H7 (cell line): Measurements from ENCODE around the gene SPRYD3. TPM values are rescaled to one million over a fixed set of nuclear protein-coding genes. Genes with fewer than 3 reads are reported as not detected.
A peak's percentile ranks its signal among the peaks of the same experiment; 100 is the strongest.
"Not testable (repeated sequence)": the region's sequence is repeated elsewhere in the genome, so short reads cannot be mapped to it uniquely, and the experiment has no call there.

Experiments used
- DNase-seq: peaks from one replicate; pipeline ENCODE4 v3.0.0; 2012
- H3K27me3 ChIP-seq: 2 replicates; pipeline ENCODE4 v1.6.0; 2011; ENCODE audit warnings: mild to moderate bottlenecking, low read length; ENCODE audit not compliant: control insufficient read depth, insufficient read depth
- H3K36me3 ChIP-seq: replicated peaks from 2 replicates; pipeline ENCODE4 v1.5.1; 2011; ENCODE audit warnings: low read length; ENCODE audit not compliant: control insufficient read depth, insufficient read depth
- H3K4me3 ChIP-seq: 2 replicates; pipeline ENCODE4 v1.5.1; 2011; ENCODE audit warnings: low read depth, mild to moderate bottlenecking, control low read depth, low read length, moderate library complexity; ENCODE audit not compliant: insufficient read depth
- total RNA-seq: library from RNA; depleted of rRNA; stranded (reverse); fragments of >200 nt; shearing (Covaris generic); gene quantifications from 2 replicates; pipeline ENCODE4 v1.2.3, GENCODE V29; 2014

Gene SPRYD3
- total RNA-seq, 1 experiment from 2014 or later, result 8.7 TPM

DNA sequence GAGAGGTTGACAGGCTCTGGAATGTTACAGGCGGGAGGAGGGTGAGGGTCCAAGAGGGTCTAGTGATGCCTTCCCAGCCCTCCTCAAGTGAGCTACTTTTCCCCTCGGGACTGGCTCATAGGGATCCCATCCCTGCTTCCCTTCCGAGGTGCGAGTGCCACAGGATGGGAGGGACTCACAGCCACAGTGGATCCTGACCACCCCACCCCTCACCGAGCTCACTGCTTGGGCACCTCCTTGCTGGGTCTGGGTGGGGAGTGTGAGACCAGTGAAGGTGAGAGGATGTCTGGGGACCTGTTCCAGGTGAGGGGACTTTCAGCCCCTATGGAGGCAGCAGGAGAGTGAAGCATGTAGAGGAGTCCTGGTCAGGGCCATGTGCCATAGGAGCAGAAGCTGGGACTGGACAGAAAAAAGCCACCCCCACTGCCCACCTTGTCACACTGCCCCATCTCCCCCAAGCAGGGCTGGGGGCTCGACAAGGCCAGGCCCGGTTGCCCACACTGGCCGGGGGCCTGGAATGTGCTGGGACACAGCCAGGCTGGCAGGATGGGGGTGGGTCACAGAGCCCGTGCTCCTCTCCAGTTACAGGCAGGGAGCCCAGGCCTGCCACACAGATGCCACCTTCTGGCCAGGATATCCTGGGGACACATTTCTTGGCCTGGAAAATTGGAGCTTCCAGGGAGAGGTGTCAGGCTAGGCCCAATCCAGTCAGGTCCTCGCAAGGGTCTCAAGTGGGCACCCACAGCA lies 31.0 kb downstream of the SPRYD3 start:
- DNase-seq, result peak; percentile 59
- peak overlapping the region; percentile 46; the same call in 1 of the 2 replicates for H3K4me3 ChIP-seq
- peaks cover 4% of the 10 kb centered on the region; the same call in 1 of the 2 replicates for H3K36me3 ChIP-seq
- H3K27me3 ChIP-seq, result peaks cover 7% of the 10 kb centered on the region

DNA sequence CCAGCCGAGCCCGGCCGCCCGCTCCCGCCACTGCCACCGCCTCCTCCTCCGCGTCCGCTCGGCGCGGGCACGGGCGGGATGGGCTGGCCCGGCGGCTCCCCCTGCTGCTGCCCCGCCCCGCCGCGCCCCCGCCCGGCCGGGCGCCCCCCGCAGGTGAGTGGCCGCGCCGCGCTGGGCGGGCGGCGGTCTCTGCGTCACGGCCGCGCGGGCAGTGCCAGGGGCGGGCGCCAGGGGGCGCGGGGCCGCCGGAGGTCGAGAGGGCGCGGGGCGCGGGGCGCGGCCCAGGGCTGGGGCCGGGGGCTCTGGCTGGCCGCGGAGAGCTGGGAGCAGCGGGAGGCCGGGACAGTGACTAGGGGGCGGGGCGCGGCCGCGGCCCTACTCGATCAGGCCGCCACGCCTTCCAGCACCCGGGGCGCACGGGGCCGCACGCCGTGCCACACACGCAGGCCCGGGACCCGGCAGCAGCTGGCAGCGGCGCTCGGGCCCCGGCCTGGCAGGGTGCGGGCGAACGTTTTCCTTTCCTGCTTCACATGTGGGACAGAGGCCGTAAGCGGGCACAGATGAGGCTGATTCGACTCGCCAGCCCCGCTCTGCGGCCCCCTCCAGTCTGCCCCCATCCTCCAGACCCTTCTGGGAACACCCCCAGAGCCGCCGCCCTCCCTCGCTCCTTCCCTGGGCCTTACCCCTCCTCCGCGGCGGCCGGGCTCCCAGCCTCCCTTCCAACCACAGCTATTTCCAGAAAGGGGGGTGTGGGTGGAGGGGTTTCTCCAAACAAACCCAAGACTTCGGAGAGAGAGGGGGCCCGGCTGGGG lies 31.8 kb downstream of the SPRYD3 start:
- DNase-seq, result peak; percentile 98
- Histone ChIP-seq H3K4me3 (peak overlapping the region; percentile 84), H3K27me3 (peaks cover 7% of the 10 kb centered on the region), H3K36me3 (peaks cover 4% of the 10 kb centered on the region; the same call in 1 of the 2 replicates)

DNA sequence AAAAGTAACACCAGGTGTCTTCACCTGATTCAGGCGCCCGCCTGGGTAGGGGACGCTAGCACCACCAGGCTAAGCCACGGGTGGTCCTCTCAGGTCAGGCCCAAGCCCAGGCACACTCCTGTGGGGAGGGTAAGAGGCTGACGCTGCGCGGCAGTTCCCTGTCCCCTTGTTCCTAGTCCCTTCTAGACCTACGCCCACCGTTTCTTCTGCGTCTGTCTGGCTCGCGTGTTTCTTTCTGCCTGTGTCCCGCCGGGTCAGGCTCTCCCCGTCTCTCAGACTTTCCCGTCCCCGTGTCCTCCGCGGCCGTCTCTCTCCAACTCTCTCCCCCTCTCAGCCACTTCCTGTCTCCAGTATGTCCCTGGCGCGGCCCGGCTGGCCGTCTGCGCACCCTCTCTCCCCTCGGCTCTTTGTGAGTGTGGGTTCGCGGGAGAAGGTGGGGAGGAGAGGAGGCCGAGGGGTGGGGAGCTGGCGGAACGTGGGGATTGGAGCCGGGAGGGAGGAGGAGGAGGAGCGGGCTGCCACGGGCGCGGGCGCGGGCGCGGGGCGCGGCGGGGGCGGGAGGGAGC lies 32.5 kb downstream of the SPRYD3 start:
- H3K4me3 ChIP-seq, result peak overlapping the region; percentile 84
- peaks cover 3% of the 10 kb centered on the region; the same call in 1 of the 2 replicates for H3K36me3 ChIP-seq
- peaks cover 7% of the 10 kb centered on the region for H3K27me3 ChIP-seq
- peak; percentile 73 for DNase-seq

DNA sequence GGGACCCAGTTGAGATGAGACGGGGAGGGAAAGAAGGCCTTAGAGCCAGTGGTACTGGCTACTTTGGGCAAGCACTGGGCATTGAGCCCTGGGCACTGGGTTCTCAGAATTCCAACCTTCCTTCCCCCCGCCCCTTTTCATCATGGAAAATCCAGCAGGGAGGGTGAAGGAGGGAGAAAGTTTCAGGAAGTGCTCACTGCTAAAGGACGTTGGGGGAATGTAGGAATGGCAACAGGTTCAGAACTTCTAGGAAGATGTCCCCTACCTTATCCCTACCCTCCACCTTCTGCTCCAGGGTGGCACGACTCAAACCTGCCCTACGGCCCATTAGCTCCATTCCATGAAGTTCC lies 33.5 kb downstream of the SPRYD3 start:
- Histone ChIP-seq H3K4me3 (no peak overlapping the region), H3K36me3 (no peaks in the 10 kb centered on the region; the same call in 1 of the 2 replicates), H3K27me3 (peaks cover 7% of the 10 kb centered on the region)
- DNase-seq, result peak; percentile 36

DNA sequence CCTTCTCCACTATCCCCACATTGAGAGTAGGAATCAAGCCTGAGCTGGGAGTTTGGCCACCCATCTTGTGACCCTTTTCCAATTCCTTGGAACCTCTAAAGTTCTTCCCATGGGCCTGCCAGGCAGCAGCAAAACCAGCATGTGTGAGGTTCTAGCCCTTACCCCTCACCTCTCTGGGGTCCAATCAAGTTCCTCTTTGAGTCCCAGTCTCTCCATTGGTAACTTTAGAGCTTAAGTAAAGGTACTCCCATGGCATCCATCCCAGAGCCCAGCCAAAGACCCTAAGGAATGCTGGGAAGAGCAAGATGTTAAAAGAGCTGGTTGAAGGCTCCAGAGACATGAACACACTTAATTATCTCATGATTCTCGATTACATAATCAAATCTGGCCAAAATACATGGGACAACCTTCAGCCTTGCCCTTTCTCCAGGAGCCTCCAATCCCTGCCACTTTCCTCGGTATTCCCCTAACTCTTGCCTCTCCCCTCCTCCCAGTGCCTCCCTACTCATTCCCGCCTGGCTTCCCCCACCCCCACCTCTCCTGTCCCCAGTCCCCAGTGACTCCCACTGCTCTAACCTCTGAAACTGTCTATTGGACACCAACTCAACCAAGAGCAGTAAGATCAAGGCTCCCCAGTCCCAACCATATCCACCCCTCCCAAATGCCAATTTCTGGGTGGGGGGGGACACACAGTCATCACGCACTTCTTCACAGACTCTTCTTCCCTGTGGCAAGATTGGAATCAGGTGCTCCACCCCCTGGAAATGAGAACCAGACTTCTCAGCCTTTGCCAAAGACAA lies 34.1 kb downstream of the SPRYD3 start:
- H3K4me3 ChIP-seq, result no peak overlapping the region
- peak; percentile 57 for DNase-seq
- peaks cover 7% of the 10 kb centered on the region for H3K27me3 ChIP-seq
- H3K36me3 ChIP-seq, result no peaks in the 10 kb centered on the region; the same call in 1 of the 2 replicates

DNA sequence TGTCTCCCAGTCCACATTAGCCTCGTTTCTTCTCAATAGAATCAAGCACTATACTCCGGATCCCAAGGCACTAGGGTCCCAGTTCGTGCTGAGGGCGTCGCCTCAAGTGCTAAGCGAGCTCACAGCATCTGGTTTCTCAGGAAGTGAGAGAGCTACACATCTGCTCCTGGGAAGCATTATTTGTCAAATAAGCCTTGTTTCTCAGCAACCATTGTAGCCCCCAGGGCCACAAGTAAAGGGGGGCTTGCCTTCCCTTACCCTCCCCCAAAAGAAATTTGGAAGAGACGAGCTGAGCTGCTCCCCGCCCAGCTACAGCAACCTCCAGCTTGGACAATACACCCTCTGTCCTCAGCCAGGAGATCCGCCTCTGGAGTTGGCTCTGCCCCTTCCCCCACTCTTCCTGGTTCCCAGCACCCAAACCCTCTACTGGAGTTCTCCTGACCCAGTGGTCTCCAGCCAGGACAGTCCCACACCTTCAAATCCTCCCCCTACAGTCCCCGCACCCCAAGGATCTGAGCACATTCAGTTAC lies 35.1 kb downstream of the SPRYD3 start:
- peak; percentile 38 for DNase-seq
- Histone ChIP-seq H3K4me3 (no peak overlapping the region), H3K36me3 (peaks cover 6% of the 10 kb centered on the region), H3K27me3 (peaks cover 7% of the 10 kb centered on the region)

DNA sequence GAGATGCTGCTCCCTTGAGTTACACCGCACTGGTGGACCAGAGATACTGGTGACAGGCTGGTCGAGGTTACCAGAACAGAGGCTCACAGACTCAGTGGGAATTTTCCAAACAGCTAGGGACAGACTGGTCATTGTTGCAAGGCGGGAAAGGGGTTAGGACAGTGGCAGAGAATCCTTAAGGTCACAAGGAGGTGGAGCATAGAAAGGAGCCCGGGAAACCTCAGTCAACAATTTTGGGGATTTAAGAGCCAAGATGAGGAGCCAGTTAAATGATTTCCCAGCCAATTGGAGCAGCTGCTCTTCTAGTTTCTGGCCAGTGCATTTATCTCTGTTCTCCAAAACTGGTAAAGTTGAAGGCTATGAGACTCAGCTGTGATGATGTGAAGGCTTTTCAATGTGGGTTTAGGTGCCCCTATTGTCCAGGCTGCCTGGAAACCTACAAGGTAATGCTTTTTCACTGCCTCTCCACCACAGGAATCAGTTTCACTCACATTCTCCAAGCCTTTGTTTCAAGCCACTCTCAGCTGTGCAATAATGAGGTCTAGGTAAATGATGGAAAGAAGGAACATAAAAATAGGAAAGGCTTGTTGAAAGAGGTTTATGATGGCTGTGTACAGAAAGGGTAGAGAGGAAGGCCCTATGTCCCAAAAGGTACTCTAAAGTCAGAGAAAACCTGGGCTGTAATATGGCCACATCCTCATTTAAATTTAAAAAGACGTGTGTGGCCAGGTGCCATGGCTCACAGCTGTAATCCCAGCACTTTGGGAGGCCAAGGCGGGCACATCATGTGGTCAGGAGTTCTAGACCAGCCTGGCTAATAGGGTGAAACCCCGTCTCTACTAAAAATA lies 36.4 kb downstream of the SPRYD3 start:
- H3K4me3 ChIP-seq, result no peak overlapping the region
- DNase-seq, result peak; percentile 27
- peaks cover 7% of the 10 kb centered on the region for H3K27me3 ChIP-seq
- peaks cover 16% of the 10 kb centered on the region for H3K36me3 ChIP-seq

DNA sequence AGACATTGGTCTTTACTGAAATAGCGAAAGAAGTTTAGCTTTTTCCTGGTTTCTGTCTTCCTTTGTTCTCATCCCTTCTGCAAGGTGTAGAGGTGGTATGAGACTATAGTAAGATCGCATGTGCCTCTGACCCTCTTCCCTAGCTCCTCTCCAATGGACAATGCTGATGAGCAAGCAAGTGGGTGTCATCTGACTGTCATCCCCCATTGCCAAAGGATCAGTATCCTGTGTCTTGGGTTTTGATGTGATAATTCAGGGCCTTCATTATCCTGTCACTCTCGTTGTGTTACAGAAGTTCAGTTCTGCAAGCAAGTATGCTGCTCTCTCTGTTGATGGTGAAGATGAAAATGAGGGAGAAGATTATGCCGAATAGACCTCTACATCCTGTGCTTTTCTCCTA lies 39.3 kb downstream of the SPRYD3 start:
- no peak overlapping the region for H3K4me3 ChIP-seq
- DNase-seq, result no peak
- peaks cover 5% of the 10 kb centered on the region; the same call in 1 of the 2 replicates for H3K27me3 ChIP-seq
- peaks cover 35% of the 10 kb centered on the region for H3K36me3 ChIP-seq

DNA sequence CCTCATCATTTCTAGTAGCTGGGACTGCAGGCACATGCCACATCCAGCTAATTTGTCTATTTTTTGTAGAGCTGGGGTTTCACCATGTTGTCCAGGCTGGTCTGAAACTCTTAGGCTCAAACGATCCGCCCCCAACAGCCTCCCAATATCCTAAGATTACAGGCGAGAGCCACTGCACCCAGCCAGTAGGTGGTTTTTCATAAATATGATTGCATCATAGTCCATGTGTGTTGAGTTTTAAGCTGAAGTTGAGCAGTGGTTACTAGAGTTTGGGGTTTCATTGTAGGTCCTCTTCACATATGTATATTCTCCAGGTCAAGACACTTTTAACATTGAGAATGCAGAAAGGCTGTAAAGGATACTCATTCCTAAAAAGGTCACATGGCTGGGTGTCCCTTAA lies 42.4 kb downstream of the SPRYD3 start:
- no peaks in the 10 kb centered on the region for H3K27me3 ChIP-seq
- peaks cover 50% of the 10 kb centered on the region for H3K36me3 ChIP-seq
- no peak for DNase-seq
- no peak overlapping the region for H3K4me3 ChIP-seq

DNA sequence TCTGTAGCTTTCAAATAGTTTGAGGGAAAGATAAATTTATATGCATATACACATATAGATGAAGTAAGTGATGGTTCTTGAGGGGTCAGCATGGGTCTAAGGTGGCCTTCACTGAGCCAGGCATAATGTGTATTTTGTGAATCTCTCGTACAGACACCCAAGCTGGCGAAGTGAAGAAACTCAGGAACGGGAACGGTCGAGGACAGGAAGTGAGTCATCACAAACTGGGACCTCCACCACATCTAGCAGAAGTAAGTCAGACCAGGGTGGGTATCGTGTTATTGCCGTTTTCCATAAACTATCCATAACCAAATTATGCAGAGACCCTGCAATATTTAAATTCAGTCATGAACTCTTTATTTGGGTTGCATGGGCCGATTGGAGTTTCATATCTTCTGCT lies 44.7 kb downstream of the SPRYD3 start:
- DNase-seq, result no peak
- no peak overlapping the region for H3K4me3 ChIP-seq
- H3K27me3 ChIP-seq, result no peaks in the 10 kb centered on the region
- peaks cover 58% of the 10 kb centered on the region for H3K36me3 ChIP-seq

DNA sequence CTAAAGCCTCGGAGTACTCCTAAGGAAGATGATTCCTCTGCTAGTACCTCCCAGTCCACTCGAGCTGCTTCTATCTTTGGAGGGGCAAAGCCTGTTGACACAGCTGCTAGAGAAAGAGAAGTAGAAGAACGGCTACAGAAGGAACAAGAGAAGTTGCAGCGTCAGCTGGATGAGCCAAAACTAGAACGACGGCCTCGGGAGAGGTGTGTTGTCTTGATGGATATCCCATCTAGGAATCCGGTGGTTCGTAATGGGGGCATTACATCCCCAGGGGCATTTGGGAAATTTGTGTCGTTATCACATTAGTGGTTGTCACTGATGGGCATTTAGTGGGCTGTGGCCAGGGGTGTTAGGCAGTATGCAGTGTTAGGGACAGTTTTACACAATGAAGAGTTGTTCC lies 45.4 kb downstream of the SPRYD3 start:
- peaks cover 52% of the 10 kb centered on the region for H3K36me3 ChIP-seq

DNA sequence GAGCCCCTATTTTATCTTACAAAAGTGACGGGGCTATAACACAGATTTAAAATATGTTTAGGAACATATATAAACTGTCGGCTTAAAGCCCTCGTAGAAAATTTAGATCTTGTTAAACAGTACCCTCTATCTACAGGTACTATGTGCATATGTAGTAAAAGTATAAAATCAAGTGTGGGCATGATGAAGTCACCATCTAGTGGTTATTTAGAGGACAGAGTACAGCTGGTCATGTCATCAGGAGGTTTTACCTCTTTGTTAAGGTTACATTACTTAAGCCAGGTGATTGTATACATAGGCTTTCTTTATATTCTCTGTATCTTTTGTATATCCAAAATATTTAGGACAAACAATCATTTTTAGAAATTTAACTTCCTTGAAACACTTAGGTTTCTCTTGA lies 47.6 kb downstream of the SPRYD3 start:
- H3K4me3 ChIP-seq, result no peak overlapping the region
- no peaks in the 10 kb centered on the region for H3K27me3 ChIP-seq
- H3K36me3 ChIP-seq, result peaks cover 50% of the 10 kb centered on the region
- no peak for DNase-seq

More for the DNA sequence above, 45.4 kb downstream of the SPRYD3 start:
- DNase-seq, H3K27me3 ChIP-seq, H3K4me3 ChIP-seq: not testable (repeated sequence)

DNA sequence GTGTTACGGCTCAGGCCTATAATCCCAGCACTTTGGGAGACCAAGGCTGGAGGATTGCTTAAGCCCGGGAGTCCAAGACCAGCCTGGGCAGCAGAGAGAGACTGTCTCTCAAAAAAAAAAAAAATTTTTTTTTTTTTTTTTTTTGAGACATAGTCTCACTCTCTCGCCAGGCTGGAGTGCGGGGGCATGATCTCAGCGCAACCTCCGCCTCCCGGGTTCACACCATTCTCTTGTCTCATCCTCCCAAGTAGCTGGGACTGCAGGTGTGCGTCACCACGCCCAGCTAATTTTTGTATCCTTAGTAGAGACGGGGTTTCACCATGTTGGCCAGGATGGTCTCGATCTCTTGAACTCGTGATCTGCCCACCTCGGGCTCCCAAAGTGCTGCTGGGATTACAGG lies 52.2 kb downstream of the SPRYD3 start:
- H3K27me3 ChIP-seq, H3K4me3 ChIP-seq, DNase-seq: not testable (repeated sequence)
- peaks cover 58% of the 10 kb centered on the region for H3K36me3 ChIP-seq
